Esophagus squamous epithelium (tissue), 4 donors: ENCODE measurements around the gene ABHD6.

Source experiments
- POLR2A ChIP-seq, 4 donors: fragments of 450-650 bp; IDR thresholded peaks; one replicate each; pipeline ENCODE4 v1.6.1; 2017; ENCODE audit warnings: antibody characterized with exemption in 4 of 4, mild to moderate bottlenecking in 4 of 4, moderate library complexity in 3 of 4
- TF ChIP-seq, protein P1 (sequence below), 6 experiments: fragments of 450-650 bp in 4 of 6; fragments of 200-600 bp in 2 of 6; sonication (generic) in 2 of 6; IDR thresholded peaks; one replicate each; pipeline ENCODE4 v1.5.1; 2016 to 2019; ENCODE audit warnings: antibody characterized with exemption in 6 of 6, mild to moderate bottlenecking in 4 of 6, moderate library complexity in 4 of 6

DNA sequence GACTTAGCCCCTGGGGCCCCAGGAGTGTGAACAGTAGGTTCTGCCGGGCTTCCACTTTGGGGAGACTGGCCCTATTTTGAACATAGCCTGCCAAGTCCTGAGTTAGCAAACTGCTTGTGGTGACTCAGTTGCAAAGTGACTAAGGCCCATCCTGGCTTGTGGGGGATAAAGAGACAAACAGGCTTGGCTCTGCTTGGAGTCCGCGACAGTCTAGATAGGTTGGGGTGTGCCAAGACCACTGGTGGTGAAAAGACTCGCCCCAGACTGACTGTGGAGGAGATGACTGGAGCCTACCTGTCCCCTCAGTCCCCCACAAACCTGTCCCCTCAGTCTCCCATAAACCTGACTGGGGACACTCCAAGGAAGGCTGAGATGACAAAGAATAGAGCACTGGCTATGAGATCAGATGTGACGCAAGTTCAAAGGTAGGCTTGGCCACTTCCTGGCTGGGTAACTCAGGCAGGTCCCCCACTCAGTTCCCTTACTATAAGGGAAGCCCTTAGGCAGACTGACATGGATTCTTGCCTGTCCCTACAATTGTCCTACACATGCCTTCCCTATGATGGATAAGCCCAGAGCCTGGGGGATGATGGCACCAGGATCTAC is 31.1 kb upstream of the ABHD6 start:
- TF ChIP-seq, protein P1, sequence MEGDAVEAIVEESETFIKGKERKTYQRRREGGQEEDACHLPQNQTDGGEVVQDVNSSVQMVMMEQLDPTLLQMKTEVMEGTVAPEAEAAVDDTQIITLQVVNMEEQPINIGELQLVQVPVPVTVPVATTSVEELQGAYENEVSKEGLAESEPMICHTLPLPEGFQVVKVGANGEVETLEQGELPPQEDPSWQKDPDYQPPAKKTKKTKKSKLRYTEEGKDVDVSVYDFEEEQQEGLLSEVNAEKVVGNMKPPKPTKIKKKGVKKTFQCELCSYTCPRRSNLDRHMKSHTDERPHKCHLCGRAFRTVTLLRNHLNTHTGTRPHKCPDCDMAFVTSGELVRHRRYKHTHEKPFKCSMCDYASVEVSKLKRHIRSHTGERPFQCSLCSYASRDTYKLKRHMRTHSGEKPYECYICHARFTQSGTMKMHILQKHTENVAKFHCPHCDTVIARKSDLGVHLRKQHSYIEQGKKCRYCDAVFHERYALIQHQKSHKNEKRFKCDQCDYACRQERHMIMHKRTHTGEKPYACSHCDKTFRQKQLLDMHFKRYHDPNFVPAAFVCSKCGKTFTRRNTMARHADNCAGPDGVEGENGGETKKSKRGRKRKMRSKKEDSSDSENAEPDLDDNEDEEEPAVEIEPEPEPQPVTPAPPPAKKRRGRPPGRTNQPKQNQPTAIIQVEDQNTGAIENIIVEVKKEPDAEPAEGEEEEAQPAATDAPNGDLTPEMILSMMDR (IDR thresholded peaks at IDR 0.05) = no peak
- TF ChIP-seq POLR2A (IDR thresholded peaks at IDR 0.05) = no peak
